ELR (cell line): ENCODE results near the gene SOHLH1.
A peak's percentile ranks its signal among the peaks of the same experiment; 100 is the strongest.

Experiments
- DNase-seq: peaks from one replicate; pipeline ENCODE4 v3.0.0-alpha.2; 2015; ENCODE audit warnings: low read depth

SOHLH1 gene

GRCh38 chr9:135701959-135702721, 2.9 kb upstream of the SOHLH1 start, which contains the start of gene KCNT1:
Gene KCNT1, plus strand, starts transcription at chr9:135702185. Its CDS starts 74 bp downstream, at chr9:135702259.
- peak; percentile 56 for DNase-seq

- DNase-seq = no peak
Measured at GRCh38 chr9:135701067-135701958, 2.0 kb upstream of the SOHLH1 start.

GRCh38 chr9:135700525-135700924, 1.2 kb upstream of the SOHLH1 start:
- DNase-seq = no peak

GRCh38 chr9:135698767-135699166, 514 bp downstream of the SOHLH1 start:
- DNase-seq = no peak

GRCh38 chr9:135698236-135698635, 1.0 kb downstream of the SOHLH1 start:
- DNase-seq = no peak

- no peak for DNase-seq
Measured at GRCh38 chr9:135697226-135697625, 2.1 kb downstream of the SOHLH1 start.

GRCh38 chr9:135696446-135696845, 2.8 kb downstream of the SOHLH1 start:
- DNase-seq = no peak

- DNase-seq = no peak
Measured at GRCh38 chr9:135695642-135696041, 3.6 kb downstream of the SOHLH1 start.

GRCh38 chr9:135695036-135695435, 4.2 kb downstream of the SOHLH1 start:
- DNase-seq = no peak

- DNase-seq = no peak
Measured at GRCh38 chr9:135694414-135694813, 4.9 kb downstream of the SOHLH1 start.

- DNase-seq = no peak
Measured at GRCh38 chr9:135693771-135694170, 5.5 kb downstream of the SOHLH1 start.

- no peak for DNase-seq
Measured at GRCh38 chr9:135693265-135693664, 6.0 kb downstream of the SOHLH1 start.

GRCh38 chr9:135692410-135692809, 6.9 kb downstream of the SOHLH1 start:
- DNase-seq = no peak

GRCh38 chr9:135690836-135691570, 8.3 kb downstream of the SOHLH1 start:
- DNase-seq = no peak

GRCh38 chr9:135689011-135689410, 10.3 kb downstream of the SOHLH1 start:
- DNase-seq = no peak

GRCh38 chr9:135687216-135687615, 12.1 kb downstream of the SOHLH1 start:
- DNase-seq = no peak

GRCh38 chr9:135684691-135685090, 14.6 kb downstream of the SOHLH1 start:
- DNase-seq = no peak

GRCh38 chr9:135683401-135684034, 15.8 kb downstream of the SOHLH1 start:
- DNase-seq = no peak

- DNase-seq = no peak
Measured at GRCh38 chr9:135681161-135681560, 18.1 kb downstream of the SOHLH1 start.

- DNase-seq = peak; percentile 9
Measured at GRCh38 chr9:135680056-135680455, 19.2 kb downstream of the SOHLH1 start.

- no peak for DNase-seq
Measured at GRCh38 chr9:135678236-135679017, 20.9 kb downstream of the SOHLH1 start.
